AG04450 (cell line): ENCODE results near the gene DECR2. TPM values are rescaled to one million over a fixed set of nuclear protein-coding genes. Genes with fewer than 3 reads are reported as not detected.

ENCODE experiments used
- CTCF ChIA-PET: fragments of 300-600, 350-600 bp; formaldehyde crosslinking; extraction: SDS; loops from one replicate; lab custom pipeline; 2022; ENCODE audit warnings: antibody characterized with exemption, inconsistent platforms; lab: Charles Lee
- POLR2A ChIA-PET: fragments of 350-600 bp; formaldehyde crosslinking; extraction: SDS; loops from one replicate; lab custom pipeline; 2021; ENCODE audit warnings: antibody characterized with exemption, inconsistent platforms; lab: Yijun Ruan, JAX
- DNase-seq: peaks from one replicate; pipeline ENCODE4 v3.0.0-alpha.2; 2011; ENCODE audit warnings: low read depth, low spot score
- H3K27ac ChIP-seq: one replicate; pipeline ENCODE4 v1.5.1; 2012; ENCODE audit warnings: low read depth, low read length, control low read depth
- H3K27me3 ChIP-seq: one replicate; pipeline ENCODE4 v1.6.0; 2012; ENCODE audit warnings: low read length; ENCODE audit not compliant: control insufficient read depth, insufficient read depth
- H3K4me3 ChIP-seq: 2 replicates; pipeline ENCODE4 v1.5.1; 2011; ENCODE audit warnings: mild to moderate bottlenecking, low read depth, low read length, control low read depth
- H3K9me3 ChIP-seq: 2 replicates; pipeline ENCODE4 v1.5.1; 2012; ENCODE audit warnings: low read length; ENCODE audit not compliant: control insufficient read depth, insufficient read depth
- CTCF ChIP-seq: IDR thresholded peaks from 2 replicates; pipeline ENCODE4 v1.5.1; 2011; ENCODE audit warnings: low read depth, low read length, control low read depth, inconsistent platforms
- polyA plus RNA-seq: library from polyadenylated mRNA; depleted of rRNA; stranded (reverse); fragments of >200 nt; gene quantifications from 2 replicates; pipeline ENCODE4 v1.2.3, GENCODE V29; 2011

DECR2 gene
- polyA plus RNA-seq, 1 experiment = 11.6 TPM

GRCh38 chr16:426906-427249, 25.2 kb downstream of the DECR2 start:
- Histone ChIP-seq H3K4me3 (peak overlapping the region; percentile 74), H3K9me3 (no peaks in the 10 kb centered on the region; the same call in 1 of the 2 replicates), H3K27ac (no peak overlapping the region), H3K27me3 (no peaks in the 10 kb centered on the region)
- no peak for DNase-seq
- POLR2A ChIA-PET = no interaction called here
- no peak for TF ChIP-seq CTCF
- CTCF ChIA-PET = no interaction called here

- TF ChIP-seq CTCF = no peak
- Histone ChIP-seq H3K9me3 (no peaks in the 10 kb centered on the region; the same call in 1 of the 2 replicates), H3K27ac (no peak overlapping the region), H3K27me3 (no peaks in the 10 kb centered on the region), H3K4me3 (peak overlapping the region; percentile 74)
- CTCF ChIA-PET = no interaction called here
- POLR2A ChIA-PET = no interaction called here
- DNase-seq = no peak
Observed at GRCh38 chr16:427250-427649, 25.6 kb downstream of the DECR2 start.

- POLR2A ChIA-PET = no interaction called here
- no peaks in the 10 kb centered on the region; the same call in 1 of the 2 replicates for H3K9me3 ChIP-seq
- H3K4me3 ChIP-seq = no peak overlapping the region
- TF ChIP-seq CTCF = no peak
- no peak for DNase-seq
- CTCF ChIA-PET = no interaction called here
- no peaks in the 10 kb centered on the region for H3K27me3 ChIP-seq
- no peak overlapping the region for H3K27ac ChIP-seq
Observed at GRCh38 chr16:430904-431303, 29.2 kb downstream of the DECR2 start.

GRCh38 chr16:440627-441026, 38.9 kb downstream of the DECR2 start:
- TF ChIP-seq CTCF = no peak
- no peaks in the 10 kb centered on the region for H3K9me3 ChIP-seq
- DNase-seq = no peak
- no peak overlapping the region for H3K4me3 ChIP-seq
- no peak overlapping the region for H3K27ac ChIP-seq
- POLR2A ChIA-PET = no interaction called here
- no peaks in the 10 kb centered on the region for H3K27me3 ChIP-seq
- CTCF ChIA-PET = no interaction called here

- Histone ChIP-seq H3K9me3 (no peaks in the 10 kb centered on the region), H3K27me3 (no peaks in the 10 kb centered on the region), H3K4me3 (no peak overlapping the region), H3K27ac (no peak overlapping the region)
- DNase-seq = no peak
- POLR2A ChIA-PET = no interaction called here
- CTCF ChIA-PET = no interaction called here
- TF ChIP-seq CTCF = no peak
Observed at GRCh38 chr16:441447-441846, 39.8 kb downstream of the DECR2 start.
